ENCODE data around the gene MGAT1.
"Not testable (repeated sequence)": the region's sequence is repeated elsewhere in the genome, so short reads cannot be mapped to it uniquely, and the experiment has no call there.

The MGAT1 gene

GRCh38 chr5:180804129-180804618, 1.6 kb upstream of the MGAT1 start:
- DNase-seq, result no peak

- DNase-seq, result peak; percentile 93 to 96 (median 96)
These were observed 849 bp upstream of the MGAT1 start for GRCh38 chr5:180803181-180804128.

DNA sequence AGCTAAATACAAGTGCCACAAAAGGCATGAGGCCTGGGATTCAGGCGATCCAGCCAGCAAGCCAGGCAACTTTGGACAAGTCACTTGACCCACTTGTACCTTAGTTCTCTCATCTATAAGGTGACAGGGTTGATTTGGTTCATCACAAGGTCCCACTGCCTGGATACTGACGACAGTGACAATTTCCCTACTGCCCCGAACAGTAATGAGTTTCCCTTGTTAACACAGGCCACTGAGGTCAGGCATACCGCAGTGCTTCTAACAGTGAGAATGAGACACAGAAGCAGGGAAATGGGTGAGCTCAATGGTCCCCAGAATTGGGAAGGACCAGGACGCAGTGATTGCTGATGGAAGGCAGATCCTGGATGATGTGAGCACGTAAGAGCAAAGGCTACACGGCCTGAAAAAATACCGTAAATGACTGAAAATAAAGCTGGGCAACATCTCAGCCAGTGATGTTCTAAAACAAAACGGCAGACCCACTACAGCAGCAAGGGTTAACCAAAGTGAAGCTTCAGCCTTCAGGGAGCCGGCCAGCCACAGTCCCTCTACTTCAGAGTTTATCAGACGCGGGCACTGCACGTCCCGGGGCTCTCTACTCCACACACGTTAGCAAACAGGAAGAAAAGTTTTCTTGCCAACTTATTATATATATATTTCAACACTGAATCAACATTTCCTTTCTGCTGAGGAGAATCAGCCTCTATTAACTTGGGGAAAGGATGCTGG, 846 bp downstream of the MGAT1 start:
- DNase-seq, result peak in 1 of 4 experiments; percentile 11

- peak in 1 of 4 experiments; percentile 18 for DNase-seq
These were observed 2.5 kb downstream of the MGAT1 start for GRCh38 chr5:180799902-180800801.

- DNase-seq, result no peak
These were observed 3.4 kb downstream of the MGAT1 start for GRCh38 chr5:180799194-180799593.

- no peak for DNase-seq
These were observed 4.4 kb downstream of the MGAT1 start for GRCh38 chr5:180798193-180798592.

DNA sequence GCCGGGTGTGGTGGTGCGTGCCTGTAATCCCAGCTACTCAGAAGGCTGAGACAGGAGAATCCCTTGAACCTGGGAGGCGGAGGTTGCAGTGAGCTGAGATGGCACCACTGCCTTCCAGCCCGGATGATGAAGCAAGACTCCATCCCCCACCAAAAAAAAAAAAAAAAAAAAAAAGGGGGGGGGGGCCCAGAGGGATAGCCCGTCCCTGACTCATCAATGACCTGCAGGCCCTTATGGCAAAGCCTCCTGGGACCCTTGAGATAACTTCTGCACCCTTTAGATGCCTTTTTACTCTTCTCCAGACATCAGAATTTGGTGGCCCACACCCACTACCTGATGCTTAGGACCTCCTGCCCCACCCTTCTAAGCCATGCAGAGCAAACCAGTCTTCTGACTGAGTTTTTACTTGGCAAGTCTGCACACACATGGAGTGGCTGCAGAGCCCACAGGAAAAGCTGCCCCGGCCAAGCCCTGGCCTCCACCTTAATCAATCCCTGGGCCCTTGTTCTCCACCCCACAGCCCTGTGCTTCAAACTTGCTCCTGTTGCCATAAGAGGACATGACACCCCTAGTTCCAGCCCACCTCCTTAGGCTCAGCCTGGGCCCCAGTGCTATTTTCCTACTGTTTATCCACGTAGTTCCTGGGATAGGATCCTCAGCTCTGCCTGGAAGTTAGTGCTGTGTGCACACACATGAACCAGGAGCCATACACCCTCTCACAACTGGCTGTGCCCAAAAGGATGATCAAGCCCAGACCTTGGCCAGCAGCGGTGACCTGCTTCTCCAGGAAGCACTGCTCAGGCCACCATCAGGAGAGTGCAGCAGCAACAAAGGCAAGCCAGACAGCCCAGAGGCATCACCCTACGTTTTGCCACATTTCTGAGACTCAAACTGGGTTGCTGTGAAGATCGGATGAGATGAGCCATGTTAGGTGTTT, 5.1 kb downstream of the MGAT1 start:
- DNase-seq, result no peak

DNA sequence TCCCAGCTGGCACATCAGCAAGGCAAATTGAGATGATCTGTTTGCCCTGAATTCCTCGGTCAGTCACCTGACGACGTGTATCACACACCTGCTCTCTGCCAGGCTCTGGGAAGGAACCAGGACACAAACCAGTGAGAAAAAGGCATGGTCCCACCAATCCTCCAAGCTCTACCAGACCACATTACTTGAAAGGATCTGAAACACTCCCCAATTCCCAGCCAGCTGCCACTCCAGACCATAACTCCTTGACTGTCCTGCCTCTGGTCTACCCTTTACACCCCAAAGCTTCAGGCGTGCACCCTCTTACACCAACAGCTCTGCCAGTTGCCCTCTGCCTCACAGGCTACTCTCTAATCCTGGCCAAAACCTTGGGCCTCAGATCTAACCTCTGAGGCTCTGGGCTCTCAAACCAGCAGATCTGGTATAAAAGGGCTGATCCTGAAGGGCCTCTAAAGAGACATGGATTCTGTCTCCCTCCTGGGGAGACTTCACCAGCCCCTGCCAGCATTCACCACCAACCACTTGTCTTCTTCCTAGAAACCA, 6.8 kb downstream of the MGAT1 start:
- DNase-seq, result no peak

GRCh38 chr5:180792965-180793287, 9.7 kb downstream of the MGAT1 start:
- DNase-seq, result no peak

- no peak for DNase-seq
These were observed 10.2 kb downstream of the MGAT1 start for GRCh38 chr5:180792287-180792964.

- DNase-seq, result no peak
These were observed 10.9 kb downstream of the MGAT1 start for GRCh38 chr5:180791611-180792213.

- no peak for DNase-seq
These were observed 12.1 kb downstream of the MGAT1 start for GRCh38 chr5:180790524-180790923.

DNA sequence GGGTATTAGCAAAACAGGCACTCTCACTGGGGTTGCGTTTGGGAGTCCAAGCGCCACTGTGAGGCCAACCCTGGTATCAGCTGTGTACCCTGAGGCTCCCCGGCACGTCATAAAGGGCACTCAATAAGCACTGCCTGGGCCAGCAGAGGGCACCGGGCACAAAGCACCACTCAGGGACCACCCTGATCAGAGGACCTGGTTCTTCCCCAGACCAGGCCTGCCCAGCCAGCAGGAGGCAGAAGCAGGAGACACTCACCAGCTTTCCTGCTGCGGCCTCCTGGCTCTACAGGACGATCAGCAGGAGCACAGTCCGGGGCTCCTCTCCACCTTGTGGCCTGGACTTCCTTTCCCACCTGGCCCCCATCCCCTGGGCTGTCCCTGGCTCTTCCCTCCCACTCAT, 12.6 kb downstream of the MGAT1 start:
- peak in 1 of 4 experiments; percentile 41 for DNase-seq

DNA sequence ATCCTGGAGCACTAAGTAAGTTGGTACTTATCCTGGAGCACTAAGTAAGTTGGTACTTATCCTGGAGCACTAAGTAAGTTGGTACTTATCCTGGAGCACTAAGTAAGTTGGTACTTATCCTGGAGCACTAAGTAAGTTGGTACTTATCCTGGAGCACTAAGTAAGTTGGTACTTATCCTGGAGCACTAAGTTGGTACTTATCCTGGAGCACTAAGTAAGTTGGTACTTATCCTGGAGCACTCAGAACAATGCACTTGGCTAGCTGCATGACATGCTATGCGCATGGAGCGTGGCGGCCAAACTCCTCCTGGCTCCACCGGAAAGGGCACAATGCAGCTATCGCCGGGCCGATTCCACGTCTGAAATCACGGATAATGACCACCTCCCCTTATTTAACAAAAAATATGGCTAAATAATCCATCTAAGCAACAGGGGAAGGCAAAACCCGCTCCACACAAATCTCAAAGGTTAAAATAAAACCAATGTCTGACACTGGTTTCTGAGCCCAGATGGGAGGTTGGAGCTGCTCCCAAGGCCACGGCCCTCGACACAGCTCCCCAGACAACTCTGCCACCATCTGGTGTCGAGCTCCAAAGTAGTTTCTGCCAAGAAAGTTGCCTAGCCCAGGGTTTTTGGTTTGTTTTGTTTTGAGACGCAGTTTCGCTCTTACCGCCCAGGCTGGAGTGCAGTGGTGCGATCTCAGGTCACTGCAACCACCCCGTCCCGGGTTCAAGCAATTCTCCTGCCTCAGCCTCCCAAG, 13.8 kb downstream of the MGAT1 start:
- DNase-seq, result not testable (repeated sequence)

DNA sequence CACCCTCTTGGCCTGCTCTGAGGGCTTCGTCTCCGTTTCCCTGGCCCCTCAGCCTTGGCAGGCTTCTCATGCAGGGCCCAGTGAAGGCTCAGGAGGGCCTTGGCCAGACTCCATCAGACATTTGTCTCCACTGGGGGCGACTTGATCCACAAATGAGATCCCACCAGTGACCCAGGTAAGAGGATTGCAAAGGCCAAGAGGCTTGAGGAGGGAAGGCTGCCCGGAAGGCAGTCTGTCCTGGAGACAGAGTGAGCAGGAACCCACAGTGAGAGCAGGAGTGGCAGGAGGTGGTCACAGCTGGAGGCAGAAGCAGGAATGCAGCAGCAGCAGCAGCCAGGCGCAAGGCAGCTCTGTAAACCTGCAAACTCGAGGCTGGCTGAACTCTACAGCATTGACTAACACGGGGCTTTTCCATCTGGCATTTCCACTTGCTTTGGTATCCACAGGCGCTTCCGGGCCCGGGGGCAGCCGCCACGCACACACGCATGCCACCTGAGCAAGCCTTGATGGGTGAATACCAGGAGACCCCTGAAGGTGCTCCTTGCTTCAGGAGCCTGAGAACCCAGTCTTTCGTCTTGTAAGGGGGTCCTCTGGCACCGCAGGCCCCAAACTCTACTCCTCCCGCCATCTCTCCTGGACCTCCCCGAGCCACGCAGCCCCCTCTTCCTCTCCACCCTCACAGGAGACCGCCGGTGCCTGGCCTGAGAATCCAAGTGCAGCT, 14.7 kb downstream of the MGAT1 start:
- DNase-seq, result no peak

DNA sequence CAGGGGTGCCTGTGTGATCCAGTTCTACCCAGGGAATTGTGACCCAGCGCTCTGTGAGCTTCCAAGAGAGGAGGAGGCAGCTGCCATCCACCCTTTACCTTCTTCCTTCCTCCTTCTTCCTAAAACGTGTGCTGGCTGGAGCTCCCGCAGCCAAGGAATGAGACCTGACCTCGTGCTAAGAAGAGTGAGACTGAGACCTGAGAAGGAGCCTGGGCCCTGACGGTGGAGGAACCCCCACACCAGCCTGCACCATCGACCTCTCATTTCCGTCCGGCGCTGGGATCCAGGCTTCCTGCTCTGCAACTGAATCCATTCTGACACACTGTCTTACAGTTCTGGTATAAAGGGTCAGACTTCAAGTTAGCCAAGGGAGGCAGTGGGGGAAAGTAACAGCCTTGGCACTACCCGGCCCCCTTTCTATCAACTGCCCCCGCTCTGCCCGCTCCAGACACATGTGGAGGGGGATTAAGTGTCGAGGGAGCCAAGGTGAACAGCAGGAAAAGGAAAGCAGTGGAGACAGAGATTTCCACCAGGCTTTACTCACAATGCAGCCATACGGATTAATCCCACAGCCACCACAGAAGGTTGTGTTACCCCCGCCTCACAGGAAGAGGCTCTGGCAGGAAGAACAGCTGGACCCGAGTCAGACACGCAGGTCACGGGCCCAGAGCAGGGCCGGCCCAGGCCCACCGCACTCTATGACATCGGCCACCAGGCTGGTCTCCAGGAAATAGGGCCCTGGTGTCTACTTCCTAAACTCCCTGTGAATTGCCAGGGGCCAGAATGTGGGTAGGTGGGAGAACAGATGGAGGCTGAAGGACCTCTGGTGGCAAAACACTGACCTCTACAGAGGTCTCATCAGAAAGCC, 15.8 kb downstream of the MGAT1 start:
- peak in 1 of 4 experiments; percentile 28 for DNase-seq

DNA sequence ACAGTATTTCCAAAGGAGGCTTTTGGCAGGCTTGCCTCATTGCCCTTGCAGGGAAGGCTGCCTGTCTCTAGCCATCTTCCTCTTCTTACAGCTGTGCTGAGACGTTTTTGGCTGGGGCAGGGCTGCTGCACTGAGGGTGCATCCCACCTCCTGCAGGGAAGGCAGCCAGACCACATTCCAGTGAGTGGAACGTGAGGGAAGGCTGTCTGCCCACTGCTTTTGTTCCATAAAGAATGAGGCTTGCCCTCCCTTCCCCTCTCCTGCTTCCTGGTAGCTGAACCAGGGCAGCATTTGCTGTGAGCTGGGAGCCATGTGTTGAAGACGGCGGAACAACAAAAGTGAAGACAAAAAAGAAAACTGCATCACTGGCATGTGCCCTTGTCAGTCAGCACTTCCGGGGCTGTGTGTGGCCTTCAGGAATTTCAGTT, 16.8 kb downstream of the MGAT1 start:
- peak in 2 of 4 experiments; percentile 43 to 51 for DNase-seq
